ENCODE data around the gene NCBP3.

Gene NCBP3, protein sequence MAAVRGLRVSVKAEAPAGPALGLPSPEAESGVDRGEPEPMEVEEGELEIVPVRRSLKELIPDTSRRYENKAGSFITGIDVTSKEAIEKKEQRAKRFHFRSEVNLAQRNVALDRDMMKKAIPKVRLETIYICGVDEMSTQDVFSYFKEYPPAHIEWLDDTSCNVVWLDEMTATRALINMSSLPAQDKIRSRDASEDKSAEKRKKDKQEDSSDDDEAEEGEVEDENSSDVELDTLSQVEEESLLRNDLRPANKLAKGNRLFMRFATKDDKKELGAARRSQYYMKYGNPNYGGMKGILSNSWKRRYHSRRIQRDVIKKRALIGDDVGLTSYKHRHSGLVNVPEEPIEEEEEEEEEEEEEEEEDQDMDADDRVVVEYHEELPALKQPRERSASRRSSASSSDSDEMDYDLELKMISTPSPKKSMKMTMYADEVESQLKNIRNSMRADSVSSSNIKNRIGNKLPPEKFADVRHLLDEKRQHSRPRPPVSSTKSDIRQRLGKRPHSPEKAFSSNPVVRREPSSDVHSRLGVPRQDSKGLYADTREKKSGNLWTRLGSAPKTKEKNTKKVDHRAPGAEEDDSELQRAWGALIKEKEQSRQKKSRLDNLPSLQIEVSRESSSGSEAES

DNA sequence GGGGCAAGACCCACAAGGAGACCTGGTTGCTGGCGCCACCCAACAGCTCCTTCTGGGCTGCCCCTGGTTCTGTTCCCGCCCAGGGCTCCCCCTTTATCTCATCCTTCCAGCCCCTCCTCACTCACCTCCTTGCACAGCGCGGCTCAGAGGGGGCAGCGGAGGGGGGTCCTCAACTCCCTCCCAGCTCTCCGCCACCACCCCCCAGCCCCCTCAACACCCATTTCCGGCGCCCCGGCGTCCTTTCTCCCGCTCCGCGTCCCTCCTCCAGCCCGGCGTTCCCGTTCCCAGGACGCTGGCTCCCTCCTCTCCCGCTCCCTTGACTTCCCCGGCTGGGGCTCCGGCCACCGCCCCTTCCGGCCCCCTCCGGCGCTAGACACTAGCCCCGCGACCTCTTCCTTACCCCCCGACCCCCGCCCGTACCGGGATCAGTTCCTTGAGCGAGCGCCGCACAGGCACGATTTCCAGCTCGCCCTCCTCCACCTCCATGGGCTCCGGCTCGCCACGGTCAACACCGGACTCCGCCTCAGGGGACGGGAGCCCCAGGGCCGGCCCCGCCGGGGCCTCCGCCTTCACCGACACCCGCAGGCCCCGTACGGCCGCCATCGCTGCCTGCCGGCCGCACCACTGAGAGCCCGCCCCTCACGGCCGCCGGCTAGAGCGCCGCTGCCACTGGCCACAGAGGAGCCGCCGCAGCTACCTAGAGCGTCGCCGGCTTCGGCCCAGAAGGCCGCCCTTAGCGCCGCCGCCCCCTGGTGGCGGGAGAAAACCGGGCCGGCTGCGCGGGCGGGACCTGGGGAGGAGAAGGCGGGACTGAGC is at the start of gene NCBP3:
NCBP3 (minus strand) TSS at position 626 of the 816 bp plus-strand sequence; CDS start at position 603, 23 bp downstream.
- DNase-seq: no peak

DNA sequence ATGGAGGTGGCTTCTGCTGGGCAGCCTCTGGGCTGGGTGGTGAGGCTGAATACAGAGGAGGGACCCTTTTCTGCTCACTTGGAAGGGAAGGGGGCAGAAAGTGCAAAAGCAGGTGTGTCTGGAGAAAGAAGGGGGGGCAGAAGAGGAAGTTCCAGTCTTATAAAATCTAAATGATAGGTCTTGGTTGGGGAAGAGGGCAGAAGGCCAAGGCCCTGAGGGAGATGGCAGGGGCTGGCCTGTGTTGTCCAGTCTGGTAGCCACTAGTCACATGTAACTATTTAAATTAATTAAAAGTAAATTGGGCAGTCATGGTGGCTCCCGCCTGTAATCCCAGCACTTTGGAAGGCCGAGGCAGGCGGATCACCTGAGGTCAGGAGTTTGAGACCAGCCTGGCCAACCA is 49.3 kb upstream of the NCBP3 start:
- no peak for DNase-seq

DNA sequence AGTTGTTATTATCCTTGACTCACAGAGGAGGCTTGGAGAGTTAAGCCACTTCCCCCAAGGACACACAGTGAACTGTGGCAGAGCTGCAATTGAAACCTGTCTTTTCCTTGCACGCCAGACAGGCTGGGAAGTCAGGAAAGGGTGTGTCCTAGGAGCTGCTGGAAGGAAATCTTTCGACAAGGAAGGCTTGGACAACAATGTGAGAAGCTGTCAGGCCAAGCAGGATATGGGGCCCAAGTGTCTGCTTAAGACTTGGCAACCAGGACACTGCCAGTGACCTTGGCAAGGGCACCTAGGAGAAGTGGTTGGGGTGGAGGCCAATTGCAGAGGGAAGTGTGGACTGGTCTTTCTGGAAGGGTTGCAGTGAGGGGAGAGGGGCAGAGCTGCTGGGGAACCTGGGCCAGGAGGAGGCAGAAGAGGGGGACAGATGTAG is 48.9 kb upstream of the NCBP3 start:
- no peak for DNase-seq

- no peak for DNase-seq
Observed at GRCh38 chr17:3894188-3894587, 48.1 kb upstream of the NCBP3 start.

DNA sequence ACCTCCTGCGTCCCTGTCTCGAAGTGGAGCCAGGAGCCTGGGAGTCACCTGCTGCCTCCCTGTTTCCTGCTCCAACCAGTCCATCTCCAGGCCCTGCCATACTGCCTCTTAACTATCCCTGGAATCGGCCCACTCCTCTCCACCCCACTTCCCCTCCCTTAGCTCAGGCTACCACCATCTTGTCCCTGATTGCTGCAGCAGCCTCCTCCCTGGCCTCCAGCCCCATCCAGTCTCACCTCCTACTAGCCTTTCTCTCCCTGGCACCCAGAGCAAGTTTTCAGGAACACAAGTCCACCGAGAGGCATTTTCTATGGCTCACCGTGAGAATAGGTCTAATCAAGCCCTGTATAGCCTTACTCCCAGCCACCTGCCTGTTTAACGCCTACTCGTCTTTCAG is 47.7 kb upstream of the NCBP3 start:
- no peak for DNase-seq

DNA sequence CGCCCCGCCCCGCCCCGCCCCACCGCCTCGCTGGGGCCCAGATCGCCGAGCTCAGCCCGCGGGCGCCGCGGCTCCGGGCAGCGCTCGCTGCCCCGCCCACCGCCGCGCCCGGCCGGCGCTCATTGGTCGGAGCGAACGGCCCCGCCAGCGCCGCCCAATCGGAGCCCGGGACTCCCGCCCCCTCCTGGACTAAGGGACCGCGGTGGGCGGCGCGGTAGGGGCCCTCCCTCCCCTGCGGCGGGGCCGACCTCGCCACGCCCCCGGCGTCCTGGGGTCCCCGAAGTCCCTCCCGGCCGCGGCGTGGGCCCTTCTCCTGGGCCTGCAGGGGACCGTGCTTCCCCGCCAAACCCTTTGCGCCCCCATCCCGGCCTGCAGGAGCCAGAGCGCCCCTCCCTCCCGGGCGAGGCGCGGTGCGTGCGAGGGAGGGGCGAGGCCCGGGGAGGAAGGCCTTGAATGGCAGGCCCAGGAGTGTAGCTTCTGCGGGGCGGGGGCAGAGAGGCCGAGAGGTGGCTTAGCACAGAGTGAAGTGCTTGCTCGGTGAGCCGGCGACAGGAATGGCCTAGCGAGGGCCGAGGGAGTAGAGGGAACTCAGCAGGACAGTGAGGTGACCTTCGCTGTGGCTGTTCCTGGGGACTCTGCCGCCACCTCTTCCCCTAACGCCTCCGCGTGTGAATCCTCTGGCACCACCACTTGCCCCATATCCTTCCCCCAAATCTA is 47.1 kb upstream of the NCBP3 start, which contains the start of gene CAMKK1:
CAMKK1 (minus strand) TSS at position 51 of the 717 bp plus-strand sequence. CDS start 7,366 bp downstream, outside the sequence.
- no peak for DNase-seq

DNA sequence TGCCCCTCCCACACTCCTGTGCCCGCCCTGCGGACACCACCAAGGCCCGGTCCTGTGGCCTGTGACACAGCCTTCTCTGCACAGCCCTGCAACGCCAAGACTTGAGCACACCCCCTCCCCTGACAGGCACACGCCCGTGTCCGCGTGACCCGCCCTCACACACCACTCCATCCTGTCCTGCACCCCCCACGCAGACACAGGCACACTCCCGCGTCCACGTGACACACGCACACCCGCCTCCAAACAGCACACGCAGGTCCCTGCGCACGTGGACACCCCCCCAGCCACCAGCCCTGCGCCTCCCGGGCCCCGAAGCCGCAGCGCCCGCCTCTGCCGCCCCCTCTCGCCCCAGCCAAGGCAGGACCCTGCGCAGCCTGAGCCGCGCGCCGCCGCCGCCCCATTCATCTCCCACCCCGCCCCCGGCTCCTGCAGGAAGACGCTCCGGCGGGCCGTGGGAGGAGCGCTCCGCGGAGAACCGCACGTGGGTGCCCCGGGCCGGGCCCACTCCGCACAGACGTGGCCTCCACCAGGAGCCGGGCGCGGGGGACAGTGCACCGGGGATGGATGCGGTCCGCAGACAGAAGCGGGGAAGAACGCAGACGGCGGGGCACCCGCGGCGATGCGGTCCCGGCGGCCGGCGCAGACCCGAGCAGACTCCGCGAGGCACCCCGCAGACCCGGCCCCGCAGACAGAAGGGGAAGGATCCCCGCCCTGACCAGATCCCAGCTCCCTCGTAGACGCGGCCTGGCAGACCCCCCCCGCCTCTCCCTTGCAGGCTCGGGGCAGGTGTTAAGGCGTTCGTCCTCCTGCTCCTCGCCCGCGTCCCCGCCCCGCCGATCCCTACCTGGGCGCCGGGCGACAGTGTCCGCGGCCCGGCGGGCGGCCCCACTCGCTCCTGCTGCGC is 46.3 kb upstream of the NCBP3 start:
- no peak for DNase-seq

- DNase-seq: no peak
Observed at GRCh38 chr17:3891626-3892094, 45.6 kb upstream of the NCBP3 start.

DNA sequence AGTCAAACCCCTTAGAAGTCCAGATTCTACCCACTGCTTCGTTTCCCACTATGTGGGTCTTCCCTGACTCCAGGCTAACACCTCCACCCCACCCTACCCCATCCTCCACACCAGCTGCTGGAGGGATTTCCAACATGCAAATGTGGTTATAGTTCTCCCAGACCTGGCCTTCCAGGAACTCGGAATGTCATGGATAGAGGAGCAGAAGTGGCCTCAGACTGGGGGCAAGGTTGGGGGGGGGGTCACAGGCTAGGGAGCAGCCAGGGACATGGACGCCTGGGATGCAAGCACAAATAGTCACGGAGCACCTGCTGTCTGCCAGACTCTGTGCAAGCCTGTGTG is 44.8 kb upstream of the NCBP3 start:
- no peak for DNase-seq

- no peak for DNase-seq
Observed at GRCh38 chr17:3890082-3890877, 44.2 kb upstream of the NCBP3 start.

DNA sequence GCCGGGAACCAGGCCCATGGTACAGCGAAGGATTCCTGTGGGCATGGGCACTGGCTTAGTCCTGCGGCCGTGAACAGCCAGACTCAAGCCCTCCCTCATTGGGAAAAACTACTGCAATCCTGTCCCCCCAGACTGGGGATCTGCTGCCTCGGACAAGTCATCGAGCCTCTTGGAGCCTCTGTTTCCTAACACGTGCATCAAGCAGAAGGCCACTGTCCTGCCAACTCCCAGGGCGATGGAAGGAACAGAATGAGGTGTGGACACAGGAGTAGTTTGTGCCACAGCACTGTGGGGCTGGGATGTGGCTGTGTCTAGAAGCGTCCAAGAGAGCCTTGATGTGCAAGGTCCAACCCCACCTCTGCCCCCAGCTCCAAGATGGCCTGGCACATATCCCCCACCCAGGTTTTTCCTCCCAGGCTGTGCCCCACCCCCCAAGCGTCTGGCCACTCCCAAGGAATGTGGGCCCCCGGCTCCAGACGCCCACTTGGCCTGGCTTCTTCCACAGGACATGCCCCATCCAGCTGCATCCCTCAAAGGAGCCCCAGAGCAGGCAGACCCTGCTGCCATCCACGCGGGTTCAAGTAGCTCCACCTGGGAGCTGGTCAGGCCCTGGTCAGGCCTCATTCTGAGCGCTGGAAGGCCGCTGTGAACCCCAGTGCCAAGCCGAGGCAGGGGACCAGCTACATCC is 43.4 kb upstream of the NCBP3 start:
- DNase-seq: no peak

GRCh38 chr17:3888343-3889171 is 42.5 kb upstream of the NCBP3 start:
- DNase-seq: no peak

DNA sequence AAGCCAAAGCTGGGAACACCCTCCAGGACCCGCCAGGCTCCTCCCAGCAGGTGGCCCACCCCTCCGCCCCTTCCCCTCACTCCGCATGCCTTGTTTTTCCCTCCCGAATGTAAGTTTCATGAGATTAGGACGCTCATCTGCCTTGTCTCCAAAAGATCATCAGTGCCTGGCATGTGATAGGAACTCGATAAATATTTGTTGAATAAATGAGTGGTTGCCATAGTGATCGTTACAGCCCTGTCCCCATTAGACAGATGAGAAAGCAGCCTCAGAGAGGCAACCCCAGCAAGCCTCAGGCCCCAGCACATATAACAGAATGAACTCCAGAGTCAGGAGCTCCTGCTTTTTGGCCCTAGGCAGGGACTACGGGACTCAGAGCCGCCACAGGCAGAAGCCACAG is 41.8 kb upstream of the NCBP3 start:
- no peak for DNase-seq

- no peak for DNase-seq
Observed at GRCh38 chr17:3887394-3887793, 41.3 kb upstream of the NCBP3 start.

DNA sequence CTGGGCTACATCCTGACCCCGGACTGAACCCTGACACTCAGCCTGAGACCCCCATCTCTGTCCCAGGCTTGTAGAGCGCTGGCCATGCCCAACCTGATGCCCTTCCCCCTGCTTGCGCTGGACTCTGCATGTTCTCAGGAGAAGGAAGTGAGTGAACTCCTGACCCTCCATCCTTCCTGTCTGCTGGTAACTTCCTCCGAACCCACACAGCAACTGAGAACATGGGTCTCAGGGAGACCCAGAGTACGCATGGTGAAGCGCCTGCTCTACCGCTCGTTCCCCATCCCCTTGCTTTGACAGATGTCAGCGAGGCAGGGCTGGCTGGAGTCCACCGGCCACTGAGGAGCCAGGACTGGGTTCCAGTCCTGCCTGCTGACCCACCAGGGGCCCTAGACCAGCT is 40.7 kb upstream of the NCBP3 start:
- no peak for DNase-seq

- DNase-seq: no peak
Observed at GRCh38 chr17:3885970-3886369, 39.9 kb upstream of the NCBP3 start.

DNA sequence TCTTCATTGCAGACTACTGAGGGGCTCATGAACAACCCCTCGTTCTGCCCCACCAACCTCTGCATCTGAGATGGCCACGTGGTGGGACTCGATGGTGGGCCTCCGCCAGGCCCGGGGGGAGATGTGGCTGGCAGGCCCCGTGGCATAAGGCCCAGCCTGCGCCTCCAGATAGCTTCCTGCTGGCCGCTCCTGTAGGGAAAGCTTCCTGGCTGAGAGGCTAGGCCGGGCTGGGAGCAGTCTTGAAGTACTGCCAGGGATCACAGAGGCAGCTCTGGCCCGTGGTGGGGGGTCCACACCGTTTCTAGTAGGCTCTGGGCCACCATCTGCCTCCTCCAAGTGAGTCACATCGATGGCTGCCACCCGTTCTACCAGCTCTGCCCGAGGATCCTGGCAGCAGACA is 39.2 kb upstream of the NCBP3 start:
- DNase-seq: no peak

DNA sequence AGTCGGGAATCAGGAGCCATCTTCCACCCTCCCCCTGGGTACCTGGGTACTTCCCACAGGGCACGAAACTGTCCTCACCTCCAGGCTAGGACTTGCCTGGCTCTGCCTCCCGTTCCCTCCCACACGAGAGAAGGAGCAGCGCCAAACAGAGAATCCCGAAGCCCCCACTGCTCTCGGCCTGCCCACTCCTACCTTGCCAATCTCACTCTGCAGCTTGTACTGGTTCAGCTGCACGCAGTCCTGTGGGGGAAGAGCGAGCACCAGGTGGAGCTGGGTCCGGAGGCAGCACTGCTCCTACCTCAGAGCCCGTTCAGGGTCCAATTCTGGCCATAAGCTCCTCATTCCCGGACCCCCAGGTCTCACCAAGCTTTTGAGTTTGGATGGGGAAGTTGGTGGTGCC is 38.1 kb upstream of the NCBP3 start:
- no peak for DNase-seq

DNA sequence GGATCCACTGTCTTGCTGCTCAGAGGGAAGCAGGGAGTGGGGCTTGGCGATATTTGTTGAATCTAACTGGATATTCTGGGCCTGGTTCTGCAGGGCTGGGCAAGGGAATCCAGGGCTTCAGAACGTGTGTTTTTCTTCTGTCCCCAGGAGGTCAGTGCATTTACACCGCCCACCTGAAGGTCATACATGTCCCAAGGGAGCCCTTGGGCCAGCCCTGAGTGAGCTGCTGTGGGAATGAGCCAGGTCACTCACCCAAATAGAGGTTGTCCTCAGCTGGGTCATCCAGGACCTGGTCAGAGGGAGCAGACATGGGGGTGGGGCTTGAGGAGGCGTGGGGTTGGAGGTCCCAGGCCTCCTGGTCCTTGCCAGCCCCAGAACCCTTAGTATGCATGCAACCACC is 36.2 kb upstream of the NCBP3 start:
- DNase-seq: no peak

All from NCI-H187 treated with DMSO at 0.1 percent for 48 hours (cell line).